Subcutaneous abdominal adipose tissue (tissue), 5 donors: ENCODE measurements around the gene TLE4.

Source experiments
- H3K27ac ChIP-seq: one replicate; pipeline ENCODE4 v1.7.0; 2013; ENCODE audit warnings: low read depth, mild to moderate bottlenecking, inconsistent platforms, low read length, moderate library complexity
- H3K27me3 ChIP-seq, 5 donors: one replicate each; pipeline ENCODE4 v1.7.0; 2013; ENCODE audit warnings: low read length in 5 of 5, inconsistent platforms in 1 of 5; ENCODE audit not compliant: control insufficient read depth in 5 of 5, insufficient read depth in 4 of 5
- H3K36me3 ChIP-seq, 5 donors: one replicate each; pipeline ENCODE4 v1.7.0; 2013; ENCODE audit warnings: low read length in 5 of 5; ENCODE audit not compliant: control insufficient read depth in 5 of 5, insufficient read depth in 5 of 5
- H3K4me1 ChIP-seq, 5 donors: one replicate each; pipeline ENCODE4 v1.7.0; 2013; ENCODE audit warnings: low read length in 5 of 5, mild to moderate bottlenecking in 3 of 5, moderate library complexity in 1 of 5; ENCODE audit not compliant: control insufficient read depth in 5 of 5, insufficient read depth in 5 of 5
- H3K4me3 ChIP-seq, 5 donors: one replicate each; pipeline ENCODE4 v1.7.0; 2013; ENCODE audit warnings: low read length in 5 of 5, low read depth in 1 of 5
- H3K9ac ChIP-seq, 5 donors: one replicate each; pipeline ENCODE4 v1.7.0; 2013; ENCODE audit warnings: low read length in 5 of 5, mild to moderate bottlenecking in 4 of 5, moderate library complexity in 3 of 5
- H3K9me3 ChIP-seq, 5 donors: one replicate each; pipeline ENCODE4 v1.7.0; 2013; ENCODE audit warnings: low read length in 5 of 5; ENCODE audit not compliant: control insufficient read depth in 5 of 5
- donor health status: healthy.
- donor health status: healthy.
- donor health status: healthy.
- donor health status: healthy.
- donor health status: healthy.

Gene TLE4

DNA sequence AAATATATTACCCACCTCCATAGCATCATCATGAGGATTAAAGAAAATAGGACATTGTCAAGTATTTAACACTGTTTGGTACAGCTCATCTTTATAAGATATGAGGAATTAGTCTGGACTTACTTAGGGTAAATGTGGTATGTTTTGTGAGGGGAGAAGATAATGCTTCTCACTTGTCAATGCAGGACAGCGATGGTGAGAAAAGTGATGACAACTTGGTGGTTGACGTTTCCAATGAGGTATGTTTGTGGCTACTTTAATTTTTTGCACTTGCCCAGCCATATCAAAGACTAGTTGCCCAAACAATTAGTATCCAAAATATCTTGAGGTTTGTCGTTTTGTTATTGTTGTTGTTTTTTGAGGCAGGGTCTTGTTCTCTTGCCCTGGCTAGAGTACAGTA is 133.9 kb downstream of the TLE4 start:
- Histone ChIP-seq H3K9me3 (no peaks in the 10 kb centered on the region), H3K4me3 (no peak overlapping the region), H3K27ac (no peak overlapping the region), H3K4me1 (peaks cover 0 to 3% (median 0%) of the 10 kb centered on the region in 5 donors), H3K36me3 (peaks cover 7 to 41% (median 25%) of the 10 kb centered on the region in 5 donors), H3K27me3 (no peaks in the 10 kb centered on the region), H3K9ac (no peak overlapping the region)

DNA sequence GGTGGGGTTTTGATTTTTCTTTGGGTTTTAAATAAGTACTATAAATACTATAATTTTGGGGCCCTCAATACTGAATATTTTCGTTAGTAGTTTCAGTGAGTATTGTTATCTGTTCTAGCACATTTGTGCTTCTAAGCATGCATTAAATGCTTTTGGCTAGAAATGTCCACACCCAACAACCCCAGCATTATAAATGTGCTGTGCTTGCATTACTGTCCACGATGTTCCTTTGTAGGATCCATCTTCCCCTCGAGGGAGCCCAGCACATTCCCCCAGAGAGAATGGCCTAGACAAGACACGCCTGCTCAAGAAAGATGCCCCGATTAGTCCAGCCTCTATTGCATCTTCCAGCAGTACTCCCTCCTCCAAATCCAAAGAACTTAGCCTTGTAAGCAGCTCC is 134.7 kb downstream of the TLE4 start:
- no peak overlapping the region for H3K4me3 ChIP-seq
- H3K4me1 ChIP-seq = peaks cover 0 to 3% (median 0%) of the 10 kb centered on the region in 5 donors
- H3K36me3 ChIP-seq = peaks cover 7 to 45% (median 25%) of the 10 kb centered on the region in 5 donors
- H3K9ac ChIP-seq = no peak overlapping the region
- no peaks in the 10 kb centered on the region for H3K9me3 ChIP-seq
- H3K27me3 ChIP-seq = no peaks in the 10 kb centered on the region
- H3K27ac ChIP-seq = no peak overlapping the region

DNA sequence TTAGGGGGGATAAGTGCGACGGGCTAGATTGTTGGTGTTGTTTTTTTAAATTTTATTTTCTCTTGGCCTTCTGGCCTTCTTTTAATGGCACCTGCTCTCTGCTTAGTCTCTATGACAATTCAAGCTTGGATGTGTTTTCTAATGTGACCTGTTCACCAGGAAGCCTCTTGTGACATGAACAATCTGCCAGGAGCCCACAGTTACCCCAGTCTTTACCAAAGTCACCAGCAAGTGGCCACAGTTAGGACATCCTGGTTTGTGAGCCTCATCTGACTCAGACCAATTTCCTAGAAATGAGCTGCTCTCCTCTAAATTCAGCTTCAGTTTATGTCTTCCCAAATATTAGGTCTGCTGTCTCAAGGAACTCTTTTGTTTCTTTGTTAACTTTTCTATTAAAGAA is 135.8 kb downstream of the TLE4 start:
- Histone ChIP-seq H3K9me3 (no peaks in the 10 kb centered on the region), H3K36me3 (peaks cover 7 to 45% (median 25%) of the 10 kb centered on the region in 5 donors)

DNA sequence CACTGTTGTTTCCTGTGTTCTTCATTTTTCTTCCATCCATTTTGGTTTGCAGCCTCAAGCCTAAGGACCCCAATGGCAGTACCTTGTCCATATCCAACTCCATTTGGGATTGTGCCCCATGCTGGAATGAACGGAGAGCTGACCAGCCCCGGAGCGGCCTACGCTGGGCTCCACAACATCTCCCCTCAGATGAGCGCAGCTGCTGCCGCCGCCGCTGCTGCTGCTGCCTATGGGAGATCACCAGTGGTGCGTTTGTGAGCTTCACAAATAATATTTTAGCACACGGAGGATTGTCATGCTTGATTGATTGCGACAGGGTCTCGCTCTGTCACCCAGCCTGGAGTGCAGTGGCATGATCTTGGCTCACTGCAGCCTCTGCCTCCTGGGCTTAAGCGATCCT is 136.8 kb downstream of the TLE4 start:
- no peaks in the 10 kb centered on the region for H3K4me1 ChIP-seq
- no peak overlapping the region for H3K4me3 ChIP-seq
- no peaks in the 10 kb centered on the region for H3K27me3 ChIP-seq
- H3K27ac ChIP-seq = no peak overlapping the region
- H3K36me3 ChIP-seq = peaks cover 7 to 45% (median 25%) of the 10 kb centered on the region in 5 donors
- H3K9me3 ChIP-seq = no peaks in the 10 kb centered on the region
- no peak overlapping the region for H3K9ac ChIP-seq

More for the DNA sequence above, 135.8 kb downstream of the TLE4 start:
- Histone ChIP-seq H3K4me1 (no peaks in the 10 kb centered on the region), H3K27me3 (no peaks in the 10 kb centered on the region), H3K4me3 (no peak overlapping the region), H3K9ac (no peak overlapping the region), H3K27ac (no peak overlapping the region)

DNA sequence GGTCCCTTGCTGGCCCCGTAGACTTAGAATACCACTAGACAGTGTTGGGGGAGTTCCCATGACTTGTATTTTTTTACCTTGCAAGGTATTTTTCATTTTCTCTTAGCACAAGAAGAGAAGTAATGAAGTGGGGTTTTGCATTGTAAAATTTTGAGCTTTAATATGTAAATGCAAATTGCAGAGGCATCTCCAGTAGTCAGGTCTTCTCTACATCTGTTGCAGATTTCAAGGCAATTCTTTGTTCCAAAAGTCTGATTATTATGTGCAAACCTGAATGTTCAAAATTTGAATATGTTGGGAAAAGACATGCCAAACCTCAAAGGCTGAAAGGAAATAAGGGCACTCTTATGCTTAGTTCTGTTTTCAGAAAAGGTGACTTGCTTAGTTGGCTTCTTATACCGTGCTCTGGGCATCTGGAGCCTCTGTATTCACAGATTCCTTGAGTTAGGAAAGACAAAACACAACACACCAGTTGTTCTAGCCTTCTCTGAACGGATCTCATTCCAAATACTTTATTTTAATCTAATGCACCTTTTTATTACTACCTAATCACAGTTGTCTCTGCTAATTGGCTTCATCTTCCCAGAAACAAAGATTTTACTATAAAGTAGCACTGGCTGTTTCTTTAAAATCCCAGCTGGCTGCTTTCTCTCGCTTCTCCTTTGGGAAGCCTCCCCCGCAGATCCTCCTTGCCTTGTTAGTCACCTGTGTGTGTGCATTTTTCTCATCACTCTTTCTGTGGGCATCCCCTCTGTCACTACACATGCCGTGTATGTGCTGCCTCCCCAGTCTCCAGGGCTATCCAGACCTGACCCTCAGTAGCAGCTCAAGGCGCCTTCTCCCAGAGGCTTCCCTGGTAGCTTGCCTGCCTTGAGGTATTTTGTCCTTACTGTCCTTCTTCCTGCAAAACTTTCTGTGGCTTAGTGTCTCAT is 138.2 kb downstream of the TLE4 start:
- H3K36me3 ChIP-seq = peaks cover 7 to 48% (median 25%) of the 10 kb centered on the region in 5 donors
- no peak overlapping the region for H3K9ac ChIP-seq
- no peak overlapping the region for H3K27ac ChIP-seq
- H3K27me3 ChIP-seq = no peaks in the 10 kb centered on the region
- H3K9me3 ChIP-seq = no peaks in the 10 kb centered on the region
- H3K4me3 ChIP-seq = no peak overlapping the region
- H3K4me1 ChIP-seq = no peaks in the 10 kb centered on the region

DNA sequence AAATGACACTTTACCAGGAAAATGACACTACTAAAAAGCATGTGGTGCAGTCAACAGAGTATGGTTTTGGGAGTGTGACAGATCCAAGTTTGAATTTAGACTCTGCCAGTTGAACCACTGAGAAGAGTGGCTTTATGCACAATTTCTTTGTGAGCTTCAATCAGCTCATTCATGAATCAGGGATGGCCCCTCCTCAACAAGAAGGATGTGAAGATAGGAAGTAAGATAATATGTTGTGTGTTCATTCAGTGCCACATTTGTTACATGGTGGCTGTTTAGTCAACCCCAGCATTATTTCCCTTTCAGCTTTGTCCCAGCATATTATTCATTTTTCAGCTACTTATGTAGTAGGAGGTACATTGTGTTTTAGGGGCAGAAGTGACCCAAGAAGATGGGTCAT is 140.1 kb downstream of the TLE4 start:
- Histone ChIP-seq H3K4me3 (no peak overlapping the region), H3K27ac (no peak overlapping the region), H3K4me1 (no peaks in the 10 kb centered on the region), H3K36me3 (peaks cover 9 to 53% (median 26%) of the 10 kb centered on the region in 5 donors), H3K27me3 (no peaks in the 10 kb centered on the region), H3K9me3 (no peaks in the 10 kb centered on the region), H3K9ac (peak overlapping the region in 1 of 5 donors; percentile 4)

DNA sequence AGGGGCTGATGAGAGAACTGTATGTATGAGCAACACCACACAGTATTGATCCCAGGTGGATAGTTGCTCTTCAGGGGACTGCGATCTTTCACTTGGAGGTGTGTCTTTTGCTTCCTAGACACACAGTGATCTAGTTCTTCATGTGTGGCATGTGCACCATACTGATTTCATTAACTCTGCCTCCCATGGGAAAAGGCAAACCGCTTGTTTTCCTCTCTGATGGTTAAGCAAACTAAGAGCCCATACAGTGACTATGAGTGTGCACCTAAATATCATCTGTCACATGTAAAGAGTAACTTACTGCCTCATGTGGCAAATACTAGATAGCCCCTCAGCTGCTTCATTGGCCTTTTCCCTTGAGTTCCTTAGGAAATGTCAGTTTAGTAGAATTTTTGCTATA is 147.3 kb downstream of the TLE4 start:
- no peaks in the 10 kb centered on the region for H3K9me3 ChIP-seq
- no peaks in the 10 kb centered on the region for H3K4me1 ChIP-seq
- H3K4me3 ChIP-seq = no peak overlapping the region
- no peak overlapping the region for H3K27ac ChIP-seq
- H3K27me3 ChIP-seq = no peaks in the 10 kb centered on the region
- H3K9ac ChIP-seq = no peak overlapping the region
- H3K36me3 ChIP-seq = peaks cover 15 to 81% (median 53%) of the 10 kb centered on the region in 5 donors

DNA sequence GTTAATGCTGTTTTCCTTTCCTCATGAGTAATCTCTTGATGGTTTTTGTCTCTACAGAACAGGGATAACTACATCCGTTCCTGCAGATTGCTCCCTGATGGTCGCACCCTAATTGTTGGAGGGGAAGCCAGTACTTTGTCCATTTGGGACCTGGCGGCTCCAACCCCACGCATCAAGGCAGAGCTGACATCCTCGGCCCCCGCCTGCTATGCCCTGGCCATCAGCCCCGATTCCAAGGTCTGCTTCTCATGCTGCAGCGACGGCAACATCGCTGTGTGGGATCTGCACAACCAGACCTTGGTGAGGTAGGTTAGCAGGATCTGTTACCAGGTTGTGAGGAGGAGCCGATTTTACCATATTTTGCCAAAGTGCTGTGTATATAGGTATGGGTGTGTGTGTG is 148.2 kb downstream of the TLE4 start:
- Histone ChIP-seq H3K27me3 (no peaks in the 10 kb centered on the region), H3K9me3 (no peaks in the 10 kb centered on the region), H3K36me3 (peaks cover 16 to 82% (median 60%) of the 10 kb centered on the region in 5 donors), H3K27ac (no peak overlapping the region), H3K4me1 (no peaks in the 10 kb centered on the region), H3K4me3 (no peak overlapping the region), H3K9ac (no peak overlapping the region)

DNA sequence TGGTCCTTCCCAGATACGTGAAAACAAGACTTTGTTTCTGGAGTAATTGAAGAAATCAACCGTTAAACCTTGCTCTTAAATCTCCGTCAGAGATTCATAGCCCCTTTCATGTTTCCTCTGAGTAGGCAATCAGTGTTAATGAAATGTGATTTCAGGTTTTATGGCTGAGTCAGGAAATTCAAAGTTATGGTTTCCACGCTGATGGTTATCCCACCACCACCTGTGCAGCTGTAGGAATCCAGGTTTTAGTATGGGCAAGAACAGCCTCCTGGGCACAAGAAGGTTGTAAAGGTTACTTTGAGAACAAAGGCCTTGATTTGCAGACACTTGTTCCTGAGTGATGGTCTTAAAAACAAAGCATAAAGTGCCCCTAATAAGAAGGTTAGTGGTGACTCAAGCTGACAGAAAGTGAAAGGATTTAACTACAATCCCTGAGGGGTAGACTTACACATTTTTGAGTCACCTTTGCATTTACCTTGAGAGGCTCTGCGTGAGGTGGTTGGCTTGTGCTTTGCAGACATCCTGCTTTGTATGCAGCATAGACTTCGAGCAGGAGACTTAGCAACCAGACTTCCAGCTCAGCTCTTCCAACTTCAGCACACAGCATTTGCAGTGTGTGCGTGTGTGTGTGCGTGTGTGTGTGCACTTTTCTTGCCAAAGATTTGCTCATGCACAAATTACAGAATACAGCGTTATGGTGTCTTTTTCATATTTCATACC is 159.6 kb downstream of the TLE4 start:
- no peaks in the 10 kb centered on the region for H3K27me3 ChIP-seq
- no peak overlapping the region for H3K9ac ChIP-seq
- H3K9me3 ChIP-seq = peaks cover 0 to 2% (median 0%) of the 10 kb centered on the region in 5 donors
- H3K4me1 ChIP-seq = no peaks in the 10 kb centered on the region
- peaks cover 0 to 5% (median 2%) of the 10 kb centered on the region in 5 donors for H3K36me3 ChIP-seq
- no peak overlapping the region for H3K27ac ChIP-seq
- no peak overlapping the region for H3K4me3 ChIP-seq
